Erythroblast (primary cell): ENCODE data around the gene IFNLR1.

Source experiments
- GATA1 ChIP-seq: IDR thresholded peaks from 2 replicates; pipeline ENCODE4 v1.6.1; 2011; ENCODE audit warnings: low read depth, mild to moderate bottlenecking, control low read depth, low read length, moderate library complexity
- POLR2A ChIP-seq: IDR thresholded peaks from 2 replicates; pipeline ENCODE4 v1.6.1; 2011; ENCODE audit warnings: mild to moderate bottlenecking, low read length

- no peak for TF ChIP-seq POLR2A
- no peak for TF ChIP-seq GATA1
Measured at GRCh38 chr1:24199291-24199900, 12.3 kb upstream of the IFNLR1 start.
